GM12865 (cell line): ENCODE measurements around the gene SLC22A23.

Source experiments
- DNase-seq: peaks from one replicate; pipeline ENCODE4 v3.0.0; 2010; ENCODE audit warnings: low read depth
- H3K4me3 ChIP-seq: 2 replicates; pipeline ENCODE4 v1.5.1; 2011; ENCODE audit warnings: mild to moderate bottlenecking, low read depth, low read length, control low read depth
- TF ChIP-seq, protein P1 (sequence below): IDR thresholded peaks from 2 replicates; pipeline ENCODE4 v1.5.1; 2011; ENCODE audit warnings: low read length, control low read depth, low read depth, inconsistent platforms; ENCODE audit not compliant: insufficient read depth; ENCODE audit errors: missing control alignments

SLC22A23 gene

DNA sequence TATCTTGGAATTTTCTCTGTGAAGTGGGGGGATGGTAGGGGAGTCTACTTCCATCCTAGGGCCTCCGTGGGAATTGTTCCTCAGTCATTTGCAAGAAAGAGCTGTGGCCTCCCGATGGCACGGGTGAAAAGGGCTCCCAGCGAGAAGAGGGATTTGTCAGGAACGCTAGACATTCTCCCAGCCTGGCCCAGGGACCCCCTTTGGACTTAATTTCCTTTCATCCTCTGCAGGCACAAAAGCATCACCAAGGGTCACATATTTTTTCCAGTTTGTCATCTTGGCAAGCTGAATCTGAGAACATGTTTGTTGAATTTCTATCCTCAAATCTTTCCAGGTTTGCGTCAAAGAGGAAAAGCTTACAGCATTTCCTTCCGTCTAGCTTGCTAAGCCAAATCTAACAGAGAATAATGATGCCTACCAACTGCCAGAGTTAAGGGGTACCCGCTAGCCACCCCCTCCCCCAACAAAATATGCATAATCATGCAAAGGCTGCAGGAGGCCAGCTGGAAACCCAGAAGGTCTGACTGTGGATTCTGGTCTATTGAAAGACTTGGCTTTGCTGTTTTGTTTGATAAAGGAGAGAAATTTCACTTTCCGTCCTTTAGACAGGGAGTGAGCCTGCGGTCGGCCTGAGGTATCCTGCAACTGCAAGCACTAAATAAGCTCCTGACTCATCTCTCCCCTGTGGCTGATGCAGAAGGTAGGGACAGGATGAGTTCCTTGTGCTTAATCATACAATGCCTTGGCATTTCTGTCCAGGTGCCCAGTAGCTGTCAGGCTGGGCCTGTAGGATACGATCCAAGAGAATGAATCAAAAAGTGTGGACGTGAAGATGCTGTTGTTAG lies 175.0 kb downstream of the SLC22A23 start:
- DNase-seq, result no peak
- TF ChIP-seq, protein P1, sequence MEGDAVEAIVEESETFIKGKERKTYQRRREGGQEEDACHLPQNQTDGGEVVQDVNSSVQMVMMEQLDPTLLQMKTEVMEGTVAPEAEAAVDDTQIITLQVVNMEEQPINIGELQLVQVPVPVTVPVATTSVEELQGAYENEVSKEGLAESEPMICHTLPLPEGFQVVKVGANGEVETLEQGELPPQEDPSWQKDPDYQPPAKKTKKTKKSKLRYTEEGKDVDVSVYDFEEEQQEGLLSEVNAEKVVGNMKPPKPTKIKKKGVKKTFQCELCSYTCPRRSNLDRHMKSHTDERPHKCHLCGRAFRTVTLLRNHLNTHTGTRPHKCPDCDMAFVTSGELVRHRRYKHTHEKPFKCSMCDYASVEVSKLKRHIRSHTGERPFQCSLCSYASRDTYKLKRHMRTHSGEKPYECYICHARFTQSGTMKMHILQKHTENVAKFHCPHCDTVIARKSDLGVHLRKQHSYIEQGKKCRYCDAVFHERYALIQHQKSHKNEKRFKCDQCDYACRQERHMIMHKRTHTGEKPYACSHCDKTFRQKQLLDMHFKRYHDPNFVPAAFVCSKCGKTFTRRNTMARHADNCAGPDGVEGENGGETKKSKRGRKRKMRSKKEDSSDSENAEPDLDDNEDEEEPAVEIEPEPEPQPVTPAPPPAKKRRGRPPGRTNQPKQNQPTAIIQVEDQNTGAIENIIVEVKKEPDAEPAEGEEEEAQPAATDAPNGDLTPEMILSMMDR, result no peak
- no peak overlapping the region for H3K4me3 ChIP-seq

DNA sequence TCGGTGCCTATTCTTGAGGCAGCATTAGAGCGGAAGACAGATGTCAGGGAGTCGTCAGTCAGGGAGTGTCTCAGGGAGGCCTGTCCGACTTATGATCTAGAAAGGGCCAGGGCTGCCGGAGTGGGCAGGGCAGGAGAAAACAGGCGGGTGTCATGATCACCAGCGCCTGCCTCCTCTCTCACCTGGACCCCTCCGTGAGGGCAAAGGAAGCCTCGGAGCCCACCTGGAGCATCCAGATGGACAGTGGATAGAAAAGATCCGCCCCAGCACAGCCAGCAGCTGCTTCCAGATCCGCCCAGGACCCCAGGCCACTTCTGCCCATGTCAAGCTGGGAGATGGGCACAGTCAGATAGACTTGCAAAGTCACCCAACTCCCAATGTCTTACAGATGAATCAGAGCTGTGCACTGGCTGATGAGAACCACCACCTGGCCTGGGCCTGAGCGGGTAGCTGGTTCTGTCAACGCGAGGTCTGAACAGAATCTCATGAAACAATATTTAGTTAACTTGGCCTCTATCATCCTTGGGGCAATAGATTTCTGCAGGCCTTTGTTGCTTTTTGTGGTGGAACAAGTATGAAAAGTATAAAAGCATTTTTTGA lies 175.9 kb downstream of the SLC22A23 start:
- TF ChIP-seq, protein P1, result no peak
- no peak overlapping the region for H3K4me3 ChIP-seq
- no peak for DNase-seq

DNA sequence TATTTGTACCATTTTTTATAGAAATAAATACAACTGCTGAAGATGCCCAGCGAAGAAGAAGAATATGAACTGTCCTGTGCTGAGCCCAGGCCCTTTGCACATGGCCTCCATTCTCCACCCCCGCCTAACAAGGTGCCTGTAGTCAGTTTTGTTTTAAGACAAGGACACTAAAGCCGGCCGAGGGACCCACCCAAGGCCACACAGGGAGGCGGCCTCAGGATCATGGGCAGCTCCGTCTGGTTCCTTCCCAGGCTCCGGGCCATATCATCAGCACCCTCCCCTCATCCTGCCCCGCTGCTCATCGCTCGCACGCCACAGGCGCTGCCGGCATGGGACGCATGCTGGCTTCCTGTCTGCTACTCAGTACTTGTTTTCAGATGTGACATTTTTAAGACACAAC lies 176.8 kb downstream of the SLC22A23 start:
- no peak for DNase-seq
- TF ChIP-seq, protein P1, result no peak
- no peak overlapping the region for H3K4me3 ChIP-seq

DNA sequence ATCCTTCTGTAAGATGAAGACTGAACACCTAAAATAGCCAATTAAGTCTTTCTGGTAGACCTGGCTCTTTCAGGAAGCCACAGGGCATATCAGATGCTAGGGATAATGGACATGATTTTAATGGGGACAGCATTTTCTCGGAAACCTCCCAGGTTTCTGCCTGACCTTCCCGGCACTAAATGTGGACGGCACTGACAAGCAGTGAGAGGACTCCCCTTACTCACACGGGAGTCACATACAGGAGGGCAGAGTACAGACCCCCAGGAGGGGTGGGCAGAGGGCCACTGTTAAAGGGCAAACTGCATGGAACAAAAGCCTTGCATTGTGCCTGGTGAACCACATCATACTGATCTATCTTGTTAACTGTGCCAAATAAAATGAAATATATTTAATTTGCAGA lies 178.2 kb downstream of the SLC22A23 start:
- H3K4me3 ChIP-seq, result no peak overlapping the region
- DNase-seq, result no peak
- TF ChIP-seq, protein P1, result no peak

DNA sequence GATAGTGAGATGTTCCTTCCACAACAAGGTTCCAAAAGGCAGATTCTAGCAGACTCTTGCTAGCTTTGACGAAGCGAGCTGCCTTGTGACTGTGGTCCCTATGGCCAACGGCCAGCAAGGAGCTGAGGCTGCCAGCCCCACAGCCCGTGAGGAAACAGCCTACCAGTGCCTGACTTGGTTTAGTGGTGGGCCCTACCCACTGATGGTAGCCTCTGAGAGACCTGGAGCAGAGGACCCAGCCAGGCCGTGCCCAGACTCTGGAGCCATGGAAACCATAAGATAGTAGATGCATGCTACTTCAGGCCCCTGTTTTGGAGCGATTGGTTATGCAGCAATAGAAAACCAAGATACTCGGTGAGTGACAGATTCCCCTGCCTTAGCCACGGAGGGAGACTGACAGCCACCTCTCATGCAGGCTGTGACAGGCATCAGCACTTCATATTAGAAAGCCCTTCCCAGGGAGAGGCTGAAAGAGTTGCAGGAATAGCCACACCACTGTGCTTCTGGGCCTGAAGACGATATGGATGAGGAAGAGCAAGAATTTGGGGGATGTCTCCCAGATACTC lies 178.9 kb downstream of the SLC22A23 start:
- no peak overlapping the region for H3K4me3 ChIP-seq
- TF ChIP-seq, protein P1, result no peak
- no peak for DNase-seq

DNA sequence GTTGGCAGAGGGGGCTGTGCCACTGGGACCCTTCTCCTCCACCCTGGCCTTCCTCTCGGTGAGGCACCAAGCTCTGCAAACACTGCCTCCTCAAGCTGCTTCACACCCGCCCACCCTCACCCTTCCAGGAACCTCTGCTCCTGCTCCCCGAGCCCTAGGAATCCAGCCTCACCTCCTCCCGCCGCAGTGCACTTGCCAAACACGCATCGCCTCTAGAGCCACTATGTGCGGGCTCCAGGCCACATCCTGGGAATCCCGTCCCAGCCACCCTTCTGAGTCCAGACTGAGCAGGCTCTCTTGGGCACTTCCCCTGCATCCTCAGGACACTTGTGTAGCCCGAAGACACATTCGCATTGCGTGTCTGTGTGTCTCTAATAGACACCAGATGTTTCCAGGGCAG lies 179.6 kb downstream of the SLC22A23 start:
- DNase-seq, result no peak
- no peak overlapping the region for H3K4me3 ChIP-seq
- TF ChIP-seq, protein P1, result no peak
